GM19099 (cell line): ENCODE data around the gene C1orf232.

Source experiments
- POLR2A ChIP-seq: IDR thresholded peaks from 3 replicates; pipeline ENCODE4 v1.6.1; 2011; ENCODE audit warnings: low read depth; ENCODE audit not compliant: insufficient read length; ENCODE audit errors: extremely low read depth

C1orf232 gene

GRCh38 chr1:26164861-26165842 is 3.6 kb downstream of the C1orf232 start:
- no peak for TF ChIP-seq POLR2A

GRCh38 chr1:26164036-26164860 is 4.5 kb downstream of the C1orf232 start:
- no peak for TF ChIP-seq POLR2A

- TF ChIP-seq POLR2A, result no peak
Observed at GRCh38 chr1:26163684-26164035, 5.1 kb downstream of the C1orf232 start.

- no peak for TF ChIP-seq POLR2A
Observed at GRCh38 chr1:26162220-26162709, 6.5 kb downstream of the C1orf232 start.

- TF ChIP-seq POLR2A, result no peak
Observed at GRCh38 chr1:26161415-26162219, 7.1 kb downstream of the C1orf232 start.

- TF ChIP-seq POLR2A, result no peak
Observed at GRCh38 chr1:26160527-26161414, 8.0 kb downstream of the C1orf232 start.

- TF ChIP-seq POLR2A, result no peak
Observed at GRCh38 chr1:26159743-26160039, 9.1 kb downstream of the C1orf232 start.

- no peak for TF ChIP-seq POLR2A
Observed at GRCh38 chr1:26158908-26159742, 9.6 kb downstream of the C1orf232 start, which contains the start of gene FAM110D. FAM110D (plus strand) TSS chr1:26159079; CDS start chr1:26161292, 2,213 bp downstream.

- no peak for TF ChIP-seq POLR2A
Observed at GRCh38 chr1:26158271-26158907, 10.4 kb downstream of the C1orf232 start.

- no peak for TF ChIP-seq POLR2A
Observed at GRCh38 chr1:26156285-26157038, 12.3 kb downstream of the C1orf232 start.

- no peak for TF ChIP-seq POLR2A
Observed at GRCh38 chr1:26155370-26156284, 13.1 kb downstream of the C1orf232 start.
